Tibial nerve (tissue), 4 donors: ENCODE results near the gene SMIM44. TPM values are rescaled to one million over a fixed set of nuclear protein-coding genes. Genes with fewer than 3 reads are reported as not detected.

Experiments
- DNase-seq, 2 donors: peaks; one replicate each; pipeline ENCODE4 v3.0.0-alpha.2; 2019; ENCODE audit warnings: low spot score in 2 of 2
- H3K27ac ChIP-seq, 4 donors: fragments of 200-600 bp; sonication (generic) in 3 of 4; one replicate each; pipeline ENCODE4 v1.5.1; 2017 to 2019; ENCODE audit warnings: mild to moderate bottlenecking in 1 of 4
- H3K27me3 ChIP-seq, 2 donors: fragments of 200-600 bp; sonication (generic) in 1 of 2; one replicate each; pipeline versions ENCODE4 v1.5.1 to v1.6.0; 2017 to 2019
- H3K36me3 ChIP-seq, 3 donors: fragments of 200-600 bp; sonication (generic); one replicate each; pipeline ENCODE4 v1.5.1; 2018 to 2019
- H3K4me1 ChIP-seq, 4 donors: fragments of 200-600 bp; sonication (generic) in 3 of 4; one replicate each; pipeline ENCODE4 v1.5.1; 2017 to 2019
- H3K4me3 ChIP-seq, 4 donors: fragments of 200-600 bp; sonication (generic) in 3 of 4; one replicate each; pipeline ENCODE4 v1.5.1; 2017 to 2019; ENCODE audit warnings: mild to moderate bottlenecking in 1 of 4, moderate library complexity in 1 of 4
- H3K9me3 ChIP-seq, 4 donors: fragments of 200-600 bp; sonication (generic) in 3 of 4; one replicate each; pipeline ENCODE4 v1.5.1; 2017 to 2019
- CTCF ChIP-seq, 5 experiments: fragments of 200-600 bp in 3 of 5; fragments of 450-650 bp in 2 of 5; sonication (generic) in 3 of 5; IDR thresholded peaks; one replicate each; pipeline ENCODE4 v1.5.1; 2016 to 2019; ENCODE audit warnings: antibody characterized with exemption in 5 of 5, mild to moderate bottlenecking in 3 of 5, moderate library complexity in 2 of 5
- EP300 ChIP-seq, 2 donors: sonication (generic); formaldehyde crosslinking; IDR thresholded peaks; one replicate each; pipeline ENCODE4 v1.6.1; 2017; ENCODE audit warnings: antibody characterized with exemption in 2 of 2, mild to moderate bottlenecking in 1 of 2
- POLR2A ChIP-seq, 2 donors: fragments of 450-650 bp; IDR thresholded peaks; one replicate each; pipeline ENCODE4 v1.6.1; 2017; ENCODE audit warnings: antibody characterized with exemption in 2 of 2, mild to moderate bottlenecking in 2 of 2, moderate library complexity in 2 of 2
- WGBS, 2 donors: methylation state at CpG; one replicate each; pipeline ENCODE4 v1.1.5; 2018; 5-methylcytosine and 5-hydroxymethylcytosine counted together
- total RNA-seq, 4 donors: library from RNA; depleted of rRNA; stranded (reverse); fragments of >200 nt; gene quantifications; one replicate each; pipeline ENCODE4 v1.1.0, GENCODE V29; 2016

The SMIM44 gene
- total RNA-seq, 4 donors from 2014 or later = not detected

GRCh38 chr19:3505598-3506383, 22.6 kb upstream of the SMIM44 start, which contains the start of gene FZR1:
TSS of gene FZR1 (plus strand) at chr19:3506311. CDS start at chr19:3522990, 16,679 bp downstream.
- DNase-seq = peak; percentile 97 to 98
- H3K27me3 ChIP-seq = no peaks in the 10 kb centered on the region
- H3K36me3 ChIP-seq = peaks cover 0 to 23% (median 0%) of the 10 kb centered on the region in 3 donors
- WGBS, 2 donors = 0 to 2% methylated on average over 28 to 76 of the region's 79 CpGs
- peaks cover 0 to 48% (median 9%) of the 10 kb centered on the region in 4 donors for H3K4me1 ChIP-seq
- peak within 1 kb of the TSS; percentile 79 to 96 (median 92) for H3K4me3 ChIP-seq
- TF ChIP-seq POLR2A (IDR thresholded peaks at IDR 0.05) = peak; percentile 57 to 89
- TF ChIP-seq EP300 (IDR thresholded peaks at IDR 0.05) = peak; percentile 76 to 97
- peak in 1 of 5 experiments; percentile 15 for TF ChIP-seq CTCF (IDR thresholded peaks at IDR 0.05)
- H3K27ac ChIP-seq = peak within 1 kb of the TSS; percentile 79 to 97 (median 90)
- no peaks in the 10 kb centered on the region for H3K9me3 ChIP-seq

GRCh38 chr19:3504735-3505134, 21.5 kb upstream of the SMIM44 start:
- no peak overlapping the region for H3K27ac ChIP-seq
- 81 to 84% methylated on average over 5 of the region's 5 CpGs for WGBS, 2 donors
- peaks cover 0 to 12% (median 0%) of the 10 kb centered on the region in 3 donors for H3K36me3 ChIP-seq
- no peak for TF ChIP-seq POLR2A (IDR thresholded peaks at IDR 0.05)
- no peak for TF ChIP-seq CTCF (IDR thresholded peaks at IDR 0.05)
- TF ChIP-seq EP300 (IDR thresholded peaks at IDR 0.05) = no peak
- H3K4me3 ChIP-seq = no peak overlapping the region
- no peaks in the 10 kb centered on the region for H3K9me3 ChIP-seq
- DNase-seq = no peak
- H3K27me3 ChIP-seq = no peaks in the 10 kb centered on the region
- H3K4me1 ChIP-seq = peaks cover 0 to 43% (median 12%) of the 10 kb centered on the region in 4 donors

GRCh38 chr19:3503036-3503572, 19.9 kb upstream of the SMIM44 start:
- Histone ChIP-seq H3K27ac (no peak overlapping the region), H3K9me3 (no peaks in the 10 kb centered on the region), H3K4me3 (no peak overlapping the region), H3K4me1 (peaks cover 0 to 40% (median 18%) of the 10 kb centered on the region in 4 donors), H3K27me3 (no peaks in the 10 kb centered on the region), H3K36me3 (no peaks in the 10 kb centered on the region)
- no peak for TF ChIP-seq CTCF (IDR thresholded peaks at IDR 0.05)
- WGBS, 2 donors = 81 to 83% methylated on average over 13 of the region's 13 CpGs
- no peak for DNase-seq

GRCh38 chr19:3501780-3502179, 18.5 kb upstream of the SMIM44 start:
- H3K36me3 ChIP-seq = peaks cover 0 to 12% (median 0%) of the 10 kb centered on the region in 3 donors
- H3K4me3 ChIP-seq = no peak overlapping the region
- no peaks in the 10 kb centered on the region for H3K27me3 ChIP-seq
- no peaks in the 10 kb centered on the region for H3K9me3 ChIP-seq
- TF ChIP-seq CTCF (IDR thresholded peaks at IDR 0.05) (no peak), POLR2A (IDR thresholded peaks at IDR 0.05) (no peak), EP300 (IDR thresholded peaks at IDR 0.05) (no peak)
- no peak for DNase-seq
- WGBS, 2 donors = 89 to 91% methylated on average over 3 of the region's 3 CpGs
- H3K27ac ChIP-seq = no peak overlapping the region
- H3K4me1 ChIP-seq = peaks cover 0 to 27% (median 9%) of the 10 kb centered on the region in 4 donors
